H1 (cell line): Measurements from ENCODE around the gene TMEM54. TPM values are rescaled to one million over a fixed set of nuclear protein-coding genes. Genes with fewer than 3 reads are reported as not detected.

Experiments used
- CTCF ChIA-PET: fragments of 300-600 bp; sonication (Branson Sonifier 250); formaldehyde crosslinking; loops from one replicate; lab custom pipeline; 2021; ENCODE audit not compliant: partially characterized antibody; lab: Charles Lee
- POLR2A ChIA-PET: fragments of 300-600 bp; sonication (Branson Sonifier 250); formaldehyde crosslinking; loops from one replicate; lab custom pipeline; 2021; ENCODE audit warnings: inconsistent platforms; ENCODE audit not compliant: partially characterized antibody; lab: Charles Lee
- DNase-seq, 2 experiments: peaks; one replicate each; pipeline versions ENCODE4 v3.0.0 to v3.0.0-alpha.2; 2010 to 2022; ENCODE audit warnings: low spot score in 2 of 2, low read depth in 1 of 2, mixed read lengths in 1 of 2
- FAIRE-seq: peaks from 2 replicates; lab custom pipeline; 2011; peaks lifted over from hg19 to GRCh38; lab: Jason Lieb, UNC
- H2AFZ ChIP-seq: 2 replicates; pipeline ENCODE4 v1.8.1; 2012; ENCODE audit warnings: low read length, inconsistent platforms
- H2AK5ac ChIP-seq: 2 replicates; pipeline ENCODE4 v1.6.1; 2013; ENCODE audit warnings: low read depth, low read length
- H2BK120ac ChIP-seq: replicated peaks from 2 replicates; pipeline ENCODE3; 2013; ENCODE audit warnings: low read depth, low read length, inconsistent platforms
- H2BK12ac ChIP-seq: 2 replicates; pipeline ENCODE4 v1.6.1; 2013; ENCODE audit warnings: low read depth, low read length
- H2BK15ac ChIP-seq: 2 replicates; pipeline ENCODE4 v1.6.1; 2013; ENCODE audit warnings: low read length
- H2BK20ac ChIP-seq: 2 replicates; pipeline ENCODE4 v1.6.1; 2013; ENCODE audit warnings: low read length
- H2BK5ac ChIP-seq: 2 replicates; pipeline ENCODE4 v1.6.1; 2013; ENCODE audit warnings: low read depth, low read length
- H3K14ac ChIP-seq: 2 replicates; pipeline ENCODE4 v1.6.1; 2013; ENCODE audit warnings: inconsistent platforms; ENCODE audit not compliant: insufficient read length
- H3K18ac ChIP-seq: 2 replicates; pipeline ENCODE4 v1.6.1; 2013; ENCODE audit warnings: low read length; ENCODE audit errors: extremely low read depth
- H3K23ac ChIP-seq: 2 replicates; pipeline ENCODE4 v1.6.1; 2013; ENCODE audit warnings: inconsistent platforms; ENCODE audit not compliant: insufficient read length
- H3K23me2 ChIP-seq: 2 replicates; pipeline ENCODE4 v1.6.1; 2013; ENCODE audit warnings: low read depth, low read length
- H3K27ac ChIP-seq: 2 replicates; pipeline ENCODE4 v1.6.1; 2011; ENCODE audit warnings: low read depth, low read length, inconsistent platforms
- H3K27me3 ChIP-seq, 4 experiments: replicated peaks in 1 of 4; 1 replicate in 1 of 4; 2 replicates in 3 of 4; pipeline versions ENCODE4 v1.6.1 to v1.8.1; 2011 to 2013; ENCODE audit warnings: low read length in 3 of 4, mild to moderate bottlenecking in 3 of 4, inconsistent platforms in 2 of 4, mixed read lengths in 2 of 4, moderate library complexity in 1 of 4; ENCODE audit not compliant: control insufficient read depth in 3 of 4, insufficient read depth in 3 of 4; ENCODE audit errors: extremely low read depth in 1 of 4
- H3K36me3 ChIP-seq, 4 experiments: 2 replicates each; pipeline versions ENCODE4 v1.6.1 to v1.8.1; 2011 to 2013; ENCODE audit warnings: mild to moderate bottlenecking in 4 of 4, low read length in 3 of 4, moderate library complexity in 2 of 4, control low read depth in 1 of 4, inconsistent platforms in 1 of 4; ENCODE audit not compliant: insufficient read depth in 4 of 4, control insufficient read depth in 2 of 4
- H3K4ac ChIP-seq: replicated peaks from 2 replicates; pipeline ENCODE3; 2013; ENCODE audit warnings: low read length, low read depth, mixed read lengths, inconsistent platforms; ENCODE audit not compliant: insufficient read length
- H3K4me1 ChIP-seq, 4 experiments: replicated peaks in 1 of 4; 1 replicate in 1 of 4; 2 replicates in 3 of 4; pipeline versions ENCODE4 v1.6.1 to v1.8.1; 2011 to 2013; ENCODE audit warnings: low read length in 3 of 4, inconsistent platforms in 2 of 4, mixed read lengths in 1 of 4; ENCODE audit not compliant: insufficient read depth in 4 of 4, control insufficient read depth in 3 of 4
- H3K4me2 ChIP-seq, 2 experiments: 2 replicates each; pipeline versions ENCODE4 v1.6.1 to v1.8.1; 2011 to 2013; ENCODE audit warnings: low read depth in 2 of 2, low read length in 2 of 2, control low read depth in 1 of 2, inconsistent platforms in 1 of 2, mild to moderate bottlenecking in 1 of 2; ENCODE audit not compliant: insufficient read depth in 1 of 2
- H3K4me3 ChIP-seq, 4 experiments: fragments of 200-600, 300-600 bp in 1 of 4; sonication (generic), shearing (Covaris generic), sonication (Bioruptor Twin) in 1 of 4; 2 replicates each; pipeline versions ENCODE4 v1.5.1 to v1.8.1; 2011 to 2016; ENCODE audit warnings: low read length in 4 of 4, low read depth in 3 of 4, control low read depth in 2 of 4, inconsistent platforms in 2 of 4, mild to moderate bottlenecking in 2 of 4, mixed read lengths in 1 of 4, moderate library complexity in 1 of 4; ENCODE audit not compliant: insufficient read depth in 2 of 4; ENCODE audit errors: extremely low read depth in 1 of 4
- H3K56ac ChIP-seq: replicated peaks from 2 replicates; pipeline ENCODE3; 2013; ENCODE audit warnings: low read depth, mild to moderate bottlenecking, mixed read lengths, low read length, inconsistent platforms; ENCODE audit not compliant: insufficient read length
- H3K79me1 ChIP-seq: 2 replicates; pipeline ENCODE4 v1.6.1; 2013; ENCODE audit warnings: low read depth, low read length, control low read depth
- H3K79me2 ChIP-seq, 2 experiments: 2 replicates each; pipeline versions ENCODE4 v1.6.1 to v1.8.1; 2012 to 2013; ENCODE audit warnings: low read length in 2 of 2, mild to moderate bottlenecking in 2 of 2, inconsistent platforms in 1 of 2; ENCODE audit not compliant: insufficient read depth in 2 of 2, control insufficient read depth in 1 of 2
- H3K9ac ChIP-seq, 4 experiments: replicated peaks in 1 of 4; 1 replicate in 1 of 4; 2 replicates in 3 of 4; pipeline versions ENCODE4 v1.6.1 to v1.8.1; 2011 to 2013; ENCODE audit warnings: low read depth in 3 of 4, low read length in 3 of 4, control low read depth in 2 of 4, mild to moderate bottlenecking in 2 of 4, moderate library complexity in 2 of 4, inconsistent platforms in 1 of 4; ENCODE audit errors: extremely low read depth in 1 of 4
- H3K9me3 ChIP-seq, 2 experiments: 2 replicates each; pipeline versions ENCODE4 v1.6.1 to v1.8.1; 2012 to 2013; ENCODE audit warnings: mild to moderate bottlenecking in 2 of 2, moderate library complexity in 2 of 2, control low read depth in 1 of 2, inconsistent platforms in 1 of 2, low read depth in 1 of 2, low read length in 1 of 2, mixed read lengths in 1 of 2; ENCODE audit not compliant: insufficient read depth in 2 of 2
- H4K20me1 ChIP-seq, 2 experiments: replicated peaks in 1 of 2; 2 replicates each; pipeline versions ENCODE3 to v1.8.1; 2011 to 2013; ENCODE audit warnings: inconsistent platforms in 2 of 2, low read length in 2 of 2, mild to moderate bottlenecking in 1 of 2; ENCODE audit not compliant: insufficient read depth in 2 of 2, control insufficient read depth in 1 of 2
- H4K5ac ChIP-seq: 2 replicates; pipeline ENCODE4 v1.6.1; 2013; ENCODE audit warnings: low read length, low read depth, mixed read lengths, inconsistent platforms; ENCODE audit not compliant: insufficient read length
- H4K8ac ChIP-seq: 2 replicates; pipeline ENCODE4 v1.8.0; 2013; ENCODE audit warnings: mild to moderate bottlenecking, moderate library complexity, low read length, inconsistent platforms; ENCODE audit not compliant: insufficient read depth; ENCODE audit errors: extremely low read depth
- H4K91ac ChIP-seq: replicated peaks from 2 replicates; pipeline ENCODE3; 2013; ENCODE audit warnings: low read length, mixed read lengths, inconsistent platforms; ENCODE audit not compliant: insufficient read length
- BACH1 ChIP-seq: IDR thresholded peaks from 2 replicates; pipeline ENCODE4 v1.6.1; 2012; ENCODE audit warnings: low read length, improper control_type of control experiment
- CBX5 ChIP-seq: fragments of 300-800, 300-1000 bp; sonication (generic); IDR thresholded peaks from 2 replicates; pipeline ENCODE4 v1.7.1; 2016; ENCODE audit warnings: antibody characterized with exemption, low read length, low read depth
- EGR1 ChIP-seq: IDR thresholded peaks from 2 replicates; pipeline ENCODE4 v1.6.1; 2011; ENCODE audit warnings: low read depth, low read length, borderline replicate concordance
- JUND ChIP-seq: IDR thresholded peaks from 2 replicates; pipeline ENCODE4 v1.6.1; 2011; ENCODE audit warnings: mild to moderate bottlenecking, improper control_type of control experiment, low read length
- MAFK ChIP-seq: IDR thresholded peaks from 2 replicates; pipeline ENCODE4 v1.6.1; 2012; ENCODE audit warnings: low read depth, mild to moderate bottlenecking, improper control_type of control experiment, low read length
- NANOG ChIP-seq: IDR thresholded peaks from 2 replicates; pipeline ENCODE4 v1.6.1; 2011; ENCODE audit warnings: low read length, low read depth, mild to moderate bottlenecking, inconsistent platforms; ENCODE audit not compliant: insufficient read depth, poor library complexity, severe bottlenecking
- POU5F1 ChIP-seq: IDR thresholded peaks from 2 replicates; pipeline ENCODE4 v1.6.1; 2011; ENCODE audit warnings: low read depth, mild to moderate bottlenecking, low read length, moderate library complexity
- RXRA ChIP-seq: IDR thresholded peaks from 2 replicates; pipeline ENCODE4 v1.6.1; 2011; ENCODE audit warnings: low read depth, mild to moderate bottlenecking, low read length, moderate library complexity; ENCODE audit not compliant: insufficient read depth
- SP2 ChIP-seq: IDR thresholded peaks from 2 replicates; pipeline ENCODE4 v1.6.1; 2012; ENCODE audit warnings: mild to moderate bottlenecking, low read length, inconsistent platforms
- SP4 ChIP-seq: IDR thresholded peaks from 2 replicates; pipeline ENCODE4 v1.6.1; 2012; ENCODE audit warnings: low read length, inconsistent platforms
- TAF7 ChIP-seq: optimal IDR thresholded peaks from 2 replicates; pipeline ENCODE3; 2011; ENCODE audit warnings: low read depth, mild to moderate bottlenecking, inconsistent platforms, low read length, moderate library complexity, borderline replicate concordance
- TEAD4 ChIP-seq: IDR thresholded peaks from 2 replicates; pipeline ENCODE4 v1.6.1; 2012; ENCODE audit warnings: low read depth, low read length, inconsistent platforms, mixed read lengths
- WGBS, 2 experiments: shearing (Covaris generic) in 1 of 2; methylation state at CpG; one replicate each; pipeline versions ENCODE4 v1.1.6 to v1.1.7; 2013 to 2015; ENCODE audit warnings: low lambda C conversion rate in 2 of 2, mixed read lengths in 2 of 2, inconsistent platforms in 1 of 2, low coverage in 1 of 2, missing lambda C conversion rate in 1 of 2; ENCODE audit not compliant: insufficient replicate concordance in 2 of 2, insufficient coverage in 1 of 2, insufficient read length in 1 of 2; ENCODE audit errors: extremely low coverage in 1 of 2, missing lambda C conversion rate in 1 of 2; 5-methylcytosine and 5-hydroxymethylcytosine counted together
- polyA plus RNA-seq, 7 experiments: library from polyadenylated mRNA; depleted of rRNA in 3 of 7; stranded (reverse) in 5 of 7; unstranded in 2 of 7; fragments of >200 nt in 5 of 7; fragments of 200-250 nt in 2 of 7; gene quantifications; 1 replicate in 5 of 7; 2 replicates in 1 of 7; 4 replicates in 1 of 7; pipeline versions ENCODE4 v1.2.1 to v1.2.3, GENCODE V29; 2011 to 2013; ENCODE audit warnings: missing spikeins in 2 of 7, mixed read lengths in 2 of 7
- total RNA-seq: library from RNA; stranded (reverse); fragmentation: NEBNext Ultra II Directional; extraction: Animal tissue kit (Norgen Biotek cat#: 25700); gene quantifications from 2 replicates; pipeline ENCODE4 v1.2.1, GENCODE V29; 2021

The TMEM54 gene
- total and polyA plus RNA-seq, 2 of the 8 experiments (the other 6 are each of a cell fraction or from before 2014, with no cell fraction given), result 9.5 to 58.7 TPM

DNA sequence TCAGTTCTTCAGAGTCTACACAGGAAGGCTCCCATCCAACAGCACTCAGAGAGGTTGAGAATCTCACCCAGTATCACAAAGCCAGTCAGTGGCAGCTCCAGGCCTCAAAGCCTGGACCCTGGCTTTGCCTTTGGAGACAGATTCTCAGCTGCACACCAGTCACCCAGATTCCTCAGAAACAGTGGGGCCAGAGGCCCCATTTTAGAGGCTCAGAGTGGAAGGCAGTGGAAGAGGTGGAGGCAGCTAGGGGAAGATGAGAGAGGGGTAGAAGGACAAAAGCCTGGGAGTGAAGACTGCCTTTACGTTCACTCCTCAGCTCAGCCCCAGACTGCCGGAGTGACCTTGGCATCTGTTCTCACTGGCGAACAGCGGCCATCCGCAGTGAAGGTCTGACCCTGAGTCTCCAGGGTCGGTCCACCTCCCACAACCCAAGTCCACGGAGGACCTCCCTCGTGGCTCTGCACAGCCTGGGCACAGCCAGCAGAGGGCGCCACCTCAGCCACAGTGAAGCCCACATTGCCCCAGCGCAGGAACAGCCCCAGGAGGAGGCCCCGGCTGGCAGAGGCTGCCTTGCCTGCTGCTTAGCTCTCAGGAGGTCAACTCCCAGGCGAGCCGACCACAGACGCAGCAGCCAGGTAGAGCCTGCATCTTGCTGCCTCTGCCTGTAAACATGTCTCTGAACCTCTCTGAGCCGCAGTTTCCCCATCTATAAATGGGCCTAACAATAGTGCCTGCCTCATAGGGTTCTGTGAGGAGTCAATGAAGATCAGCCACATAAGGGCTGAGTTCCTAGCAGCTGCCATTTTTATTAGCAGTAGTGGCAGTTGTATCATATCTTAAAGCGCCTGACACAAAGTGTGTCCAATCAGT, 24.6 kb downstream of the TMEM54 start:
- H3K9me3 ChIP-seq, result no peaks in the 10 kb centered on the region
- peak in 1 of 2 experiments; percentile 89 for DNase-seq
- TF ChIP-seq CBX5, result no peak
- TF ChIP-seq TEAD4, result no peak
- no peak for TF ChIP-seq RXRA
- TF ChIP-seq POU5F1, result no peak
- no peak for TF ChIP-seq SP4
- TF ChIP-seq SP2, result no peak
- no peak for TF ChIP-seq TAF7
- TF ChIP-seq BACH1, result peak; percentile 85
- no peak for TF ChIP-seq EGR1
- TF ChIP-seq NANOG, result no peak
- no peak for TF ChIP-seq MAFK
- TF ChIP-seq JUND, result no peak

More for the DNA sequence above, 24.6 kb downstream of the TMEM54 start:
- Histone ChIP-seq H3K23me2 (no peaks in the 10 kb centered on the region), H3K27me3 (peaks cover 0 to 7% (median 7%) of the 10 kb centered on the region in 4 experiments; a peak in 6 of 7 replicates), H2BK20ac (peak overlapping the region; percentile 80), H3K14ac (no peak overlapping the region), H3K56ac (no peak overlapping the region), H2BK15ac (peak overlapping the region; percentile 97), H4K20me1 (peaks cover 0 to 3% of the 10 kb centered on the region in 2 experiments), H3K9ac (no peak overlapping the region), H3K4ac (peak overlapping the region; percentile 44), H4K5ac (no peak overlapping the region), H3K4me3 (peak overlapping the region in 1 of 4 experiments; percentile 25; a peak in 1 of 8 replicates), H3K36me3 (no peaks in the 10 kb centered on the region), H2BK5ac (peak overlapping the region; percentile 84; the same call in 1 of the 2 replicates), H2BK120ac (peak overlapping the region; percentile 33), H3K4me2 (peak overlapping the region; percentile 0 to 39), H2AK5ac (no peak overlapping the region; the same call in 1 of the 2 replicates), H3K79me2 (no peaks in the 10 kb centered on the region), H3K23ac (no peak overlapping the region), H3K27ac (no peak overlapping the region), H2AFZ (no peak overlapping the region), H4K8ac (no peak overlapping the region), H3K4me1 (peaks cover 6 to 30% (median 15%) of the 10 kb centered on the region in 4 experiments), H4K91ac (peak overlapping the region; percentile 76), H2BK12ac (peak overlapping the region; percentile 84; the same call in 1 of the 2 replicates), H3K79me1 (no peaks in the 10 kb centered on the region), H3K18ac (peak overlapping the region; percentile 87; the same call in 1 of the 2 replicates)
- 43% methylated on average over 16 of the region's 16 CpGs; no CpG with 5 or more reads in 1 of the 2 experiments for WGBS, 2 experiments
- CTCF ChIA-PET, result interaction anchor here (0.6 to 19.0 kb wide), 30 partner anchors 11 to 1301 kb away, joined by 3 to 382 read pairs (median 4); partner anchors contain the start of gene HPCA
- no peak for FAIRE-seq
- POLR2A ChIA-PET, result interaction anchor here (0.5 to 4.0 kb wide), 6 partner anchors 14 to 307 kb away, joined by 3 to 19 read pairs (median 4); partner anchors contain the start of genes S100PBP and YARS1
